GM19351 (cell line): ENCODE measurements around the gene NAALADL2.
A peak's percentile ranks its signal among the peaks of the same experiment; 100 is the strongest.
"Not testable (repeated sequence)": the region's sequence is repeated elsewhere in the genome, so short reads cannot be mapped to it uniquely, and the experiment has no call there.

Source experiments
- ATAC-seq: cut with Tn5 transposase; IDR thresholded peaks from one replicate; pipeline ENCODE4 v1.9.1; 2021; ENCODE audit warnings: mild to moderate bottlenecking, moderate library complexity; ENCODE audit not compliant: unreplicated experiment

NAALADL2 gene

DNA sequence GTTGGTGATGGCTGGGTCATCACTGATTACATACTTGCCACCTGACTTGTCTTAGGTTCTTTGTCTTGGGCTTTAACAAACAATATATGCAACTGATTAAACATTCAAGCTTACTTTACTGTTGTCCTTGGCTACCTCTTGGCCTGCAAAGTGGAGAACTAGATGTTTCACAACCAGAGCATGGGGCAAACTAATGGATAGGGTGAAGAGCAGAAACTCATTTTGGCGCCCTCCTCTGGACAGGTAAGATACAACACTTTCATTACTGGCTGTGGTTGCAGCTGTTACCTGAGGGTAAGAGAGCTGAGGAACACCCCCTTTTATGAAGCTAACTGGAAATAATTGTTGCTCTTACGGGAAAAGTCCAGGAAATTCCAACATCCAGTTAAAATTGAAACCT lies 262.1 kb downstream of the NAALADL2 start:
- no peak for ATAC-seq

DNA sequence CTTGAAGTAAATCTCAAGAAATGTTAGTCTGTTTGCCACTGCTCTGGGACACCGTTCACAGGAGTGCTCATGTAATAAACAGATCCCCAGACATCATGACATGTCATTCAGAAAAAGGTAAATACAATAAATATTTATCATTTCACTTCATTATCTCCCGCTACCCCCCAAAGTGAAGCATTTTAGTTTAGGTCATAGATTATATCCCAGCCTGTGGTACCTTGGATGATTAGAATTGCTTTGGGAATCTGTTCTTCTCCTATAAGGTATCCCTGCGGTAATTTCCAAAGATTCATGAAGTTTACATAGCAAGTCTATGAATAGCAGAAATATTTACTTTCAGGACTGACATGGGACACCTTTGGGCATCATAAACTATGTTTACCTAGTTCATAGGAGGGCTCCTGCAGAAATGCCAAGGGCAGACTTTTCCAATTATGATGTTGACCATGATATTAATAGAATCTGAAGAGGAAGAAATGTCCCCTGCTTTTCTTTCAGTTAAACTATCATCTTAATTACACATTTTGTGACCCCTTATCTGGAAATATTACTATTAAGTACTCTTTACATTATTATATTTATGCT lies 268.0 kb downstream of the NAALADL2 start:
- no peak for ATAC-seq

DNA sequence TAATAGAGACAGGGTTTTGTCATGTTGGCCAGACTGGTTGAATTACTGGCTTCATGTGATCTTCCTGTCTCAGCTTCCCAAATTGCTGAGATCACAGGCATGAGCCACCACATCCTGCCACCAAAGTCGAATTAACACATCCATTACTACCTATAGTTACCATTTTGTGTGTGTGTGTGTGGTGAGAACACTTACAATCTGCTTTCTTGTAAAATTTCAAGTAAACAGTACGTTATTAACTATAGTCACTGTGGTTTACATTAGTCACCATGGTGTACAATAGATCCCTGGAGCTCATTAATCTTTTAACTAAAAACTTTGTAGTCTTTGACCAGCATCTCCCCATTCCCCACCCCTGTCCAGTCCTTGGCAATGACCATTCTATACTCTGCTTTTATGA lies 270.0 kb downstream of the NAALADL2 start:
- ATAC-seq = no peak

- no peak for ATAC-seq
Observed at GRCh38 chr3:175129571-175129970, 270.4 kb downstream of the NAALADL2 start.

DNA sequence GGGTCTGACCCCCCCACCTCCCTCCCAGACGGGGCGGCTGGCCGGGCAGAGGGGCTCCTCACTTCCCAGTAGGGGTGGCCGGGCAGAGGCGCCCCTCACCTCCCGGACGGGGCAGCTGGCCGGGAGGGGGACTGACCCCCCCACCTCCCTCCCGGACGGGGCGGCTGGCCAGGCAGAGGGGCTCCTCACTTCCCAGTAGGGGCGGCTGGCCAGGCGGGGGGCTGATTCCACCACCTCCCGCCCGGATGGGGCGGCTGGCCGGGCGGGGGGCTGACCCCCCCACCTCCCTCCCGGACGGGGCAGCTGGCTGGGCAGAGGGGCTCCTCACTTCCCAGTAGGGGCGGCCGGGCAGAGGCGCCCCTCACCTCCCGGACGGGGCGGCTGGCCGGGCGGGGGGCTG lies 272.7 kb downstream of the NAALADL2 start:
- ATAC-seq = not testable (repeated sequence)

DNA sequence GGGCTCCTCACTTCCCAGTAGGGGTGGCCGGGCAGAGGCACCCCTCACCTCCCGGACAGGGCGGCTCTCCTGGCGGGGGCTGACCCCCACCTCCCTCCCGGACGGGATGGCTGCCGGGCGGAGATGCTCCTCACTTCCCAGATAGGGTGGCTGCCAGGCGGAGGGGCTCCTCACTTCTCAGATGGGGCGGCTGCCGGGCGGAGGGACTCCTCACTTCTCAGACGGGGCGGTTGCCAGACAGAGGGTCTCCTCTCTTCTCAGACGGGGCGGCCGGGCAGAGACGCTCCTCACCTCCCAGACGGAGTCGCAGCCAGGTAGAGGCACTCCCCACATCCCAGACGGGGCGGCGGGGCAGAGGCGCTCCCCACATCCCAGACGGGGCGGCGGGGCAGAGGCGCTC lies 273.6 kb downstream of the NAALADL2 start:
- ATAC-seq = not testable (repeated sequence)

DNA sequence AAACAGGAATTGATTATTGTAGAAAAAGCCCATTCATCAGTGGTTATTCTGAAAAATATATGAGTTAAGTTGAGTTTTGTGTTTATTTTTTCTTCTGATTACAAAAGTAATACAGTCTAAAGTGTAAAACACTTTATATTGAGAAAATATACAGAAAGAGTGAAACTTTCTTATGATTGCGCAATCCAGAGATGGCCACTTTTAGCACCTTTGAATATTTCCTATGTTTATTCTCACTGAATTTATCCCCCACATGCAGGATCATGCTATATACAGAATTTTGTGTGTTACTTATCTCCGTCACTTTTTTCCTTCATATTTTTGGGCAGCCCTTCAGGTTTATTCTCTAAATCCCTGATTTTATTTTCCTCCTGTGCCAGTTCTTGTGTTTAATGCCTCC lies 285.2 kb downstream of the NAALADL2 start:
- no peak for ATAC-seq

- ATAC-seq = no peak
Observed at GRCh38 chr3:175146258-175146657, 287.1 kb downstream of the NAALADL2 start.

GRCh38 chr3:175149675-175150074 lies 290.5 kb downstream of the NAALADL2 start:
- peak; percentile 88 for ATAC-seq

DNA sequence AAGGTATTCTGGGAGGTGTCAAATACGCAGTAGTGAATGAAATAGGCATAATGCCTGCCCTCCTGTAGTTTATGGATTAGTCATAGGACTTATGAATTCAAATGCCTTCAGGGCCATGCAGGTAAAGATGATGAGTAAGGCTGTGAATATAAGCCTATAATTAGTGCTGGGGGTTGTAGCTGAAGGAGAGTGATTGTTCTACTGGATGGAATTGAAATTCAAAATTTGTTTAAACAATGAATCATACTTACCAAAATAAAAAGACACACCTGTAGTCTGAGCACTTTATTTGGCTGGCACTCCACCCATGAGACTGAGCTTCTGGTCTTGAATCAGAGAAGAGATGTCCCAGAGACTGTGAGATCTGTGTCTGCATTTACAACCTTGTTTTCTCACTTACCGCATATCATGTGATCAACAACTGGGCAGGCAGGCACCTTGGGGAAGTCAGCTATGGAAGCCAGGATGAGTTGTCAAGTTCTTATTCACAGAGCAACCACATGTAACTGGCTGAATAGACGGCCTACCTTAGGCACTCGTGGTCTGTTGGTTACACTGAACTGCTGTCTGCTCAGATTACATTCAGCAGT lies 291.8 kb downstream of the NAALADL2 start:
- ATAC-seq = no peak

GRCh38 chr3:175153595-175153994 lies 294.5 kb downstream of the NAALADL2 start:
- ATAC-seq = no peak

DNA sequence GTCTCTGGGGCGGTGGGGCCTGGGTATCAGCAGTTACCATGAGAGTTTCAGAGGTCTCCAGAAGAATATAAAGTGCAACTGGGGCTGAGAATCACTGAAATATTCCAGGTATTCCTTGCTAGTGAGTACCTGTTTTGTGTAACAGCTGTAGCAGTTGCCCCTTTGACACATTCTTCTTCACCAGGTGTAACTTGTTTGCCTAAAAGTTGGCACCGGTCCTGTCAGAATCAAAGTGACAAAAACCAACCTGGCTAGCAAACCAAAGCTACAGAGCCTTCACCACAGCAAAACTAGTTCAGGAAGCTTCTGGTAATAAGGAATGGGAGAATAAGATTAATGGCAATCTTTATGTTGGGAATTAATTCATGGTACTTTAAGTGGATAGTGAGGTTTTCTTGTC lies 296.0 kb downstream of the NAALADL2 start:
- ATAC-seq = no peak

DNA sequence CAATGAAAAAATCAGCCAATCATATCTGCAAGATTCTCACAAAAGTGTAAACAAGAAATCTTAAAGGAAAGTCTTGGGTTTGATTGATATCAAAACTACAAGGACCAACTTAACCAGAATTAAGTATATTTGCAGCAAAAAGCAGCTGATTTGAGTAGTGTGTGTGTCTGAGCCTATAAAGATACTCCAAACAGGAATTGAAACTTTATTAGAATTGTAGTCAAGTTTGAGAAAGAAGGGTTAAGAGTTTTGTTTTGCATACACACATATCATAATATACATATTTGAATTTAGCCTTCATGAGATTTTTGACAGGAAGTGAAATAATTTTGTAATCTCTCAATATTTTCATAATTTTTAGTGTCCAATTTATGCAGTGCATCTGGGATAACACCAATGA lies 300.1 kb downstream of the NAALADL2 start:
- no peak for ATAC-seq

- no peak for ATAC-seq
Observed at GRCh38 chr3:175161291-175161690, 302.2 kb downstream of the NAALADL2 start.

DNA sequence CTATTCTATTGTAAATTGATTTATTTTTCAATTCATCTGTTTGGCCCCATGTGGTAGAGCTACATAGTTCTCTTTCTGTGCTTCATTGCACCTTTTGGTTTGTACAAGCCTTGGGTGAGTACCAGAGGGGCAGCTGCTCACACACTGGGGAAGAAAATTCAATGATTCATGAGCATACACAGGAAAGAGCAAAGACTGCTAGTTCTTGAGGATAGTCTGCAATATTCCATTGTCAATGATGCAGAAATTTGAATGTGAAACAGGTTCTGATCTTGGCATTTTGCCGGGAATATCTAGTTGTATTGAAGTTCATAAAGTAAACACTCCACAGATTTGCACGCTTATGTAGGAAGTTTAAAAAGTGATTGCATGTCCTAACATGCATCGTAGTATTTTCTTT lies 304.6 kb downstream of the NAALADL2 start:
- no peak for ATAC-seq

GRCh38 chr3:175173117-175173516 lies 314.0 kb downstream of the NAALADL2 start:
- not testable (repeated sequence) for ATAC-seq

GRCh38 chr3:175176556-175176955 lies 317.4 kb downstream of the NAALADL2 start:
- ATAC-seq = no peak

DNA sequence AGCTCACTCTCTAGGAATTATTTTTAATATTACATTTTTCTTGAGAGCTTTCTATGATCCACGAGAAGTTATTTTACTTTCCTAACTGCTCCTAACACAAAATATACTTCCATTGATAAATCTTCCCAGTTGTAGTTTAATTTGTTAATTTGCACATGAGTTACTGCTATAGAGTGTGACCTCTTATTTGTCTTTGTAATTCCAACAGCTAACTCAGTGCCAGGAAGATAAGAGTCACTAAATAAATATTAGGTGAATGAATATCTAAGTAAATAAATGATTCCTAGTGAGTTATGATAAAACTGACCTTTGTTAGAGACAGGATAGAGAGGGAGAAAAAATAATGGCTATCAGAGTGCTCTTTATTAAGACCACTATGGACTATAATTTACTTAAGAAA lies 319.9 kb downstream of the NAALADL2 start:
- ATAC-seq = no peak

DNA sequence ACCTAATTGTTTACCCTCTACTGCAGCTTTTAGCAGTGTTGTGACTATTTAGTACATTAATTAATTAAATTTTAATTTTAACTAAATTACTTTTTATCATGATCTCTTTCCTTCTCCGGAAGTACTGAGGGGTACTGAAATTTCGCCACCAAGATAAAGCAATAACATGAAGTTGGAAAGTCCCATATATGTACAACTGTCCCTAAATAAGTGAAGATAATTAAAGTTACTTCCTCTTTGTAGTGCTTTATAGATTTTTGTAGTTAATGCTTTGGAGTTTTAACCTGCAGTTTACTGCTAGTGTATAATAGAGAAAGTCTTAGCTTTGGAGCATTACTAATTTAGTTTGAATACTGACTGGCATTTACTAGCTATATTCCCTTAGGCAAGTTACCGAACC lies 325.3 kb downstream of the NAALADL2 start:
- no peak for ATAC-seq

DNA sequence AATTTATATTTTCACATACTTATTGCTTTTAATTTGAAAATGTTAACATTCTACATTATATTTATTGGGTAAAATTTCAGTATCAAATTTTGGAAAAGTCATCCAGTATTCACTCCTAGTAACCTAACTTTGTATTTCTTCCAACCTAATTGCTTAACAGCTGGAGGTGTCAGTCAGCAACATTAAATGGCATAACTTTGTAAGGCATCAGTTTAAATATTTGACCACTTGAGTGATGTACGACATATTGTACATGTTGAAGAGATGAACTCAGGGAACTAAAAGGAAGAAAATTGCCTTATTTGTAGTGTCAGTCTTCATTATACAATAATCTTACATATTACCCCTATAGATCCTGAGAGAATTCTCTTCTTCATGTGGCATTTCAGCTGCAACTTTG lies 326.8 kb downstream of the NAALADL2 start:
- no peak for ATAC-seq

GRCh38 chr3:175186511-175186910 lies 327.4 kb downstream of the NAALADL2 start:
- ATAC-seq = no peak

DNA sequence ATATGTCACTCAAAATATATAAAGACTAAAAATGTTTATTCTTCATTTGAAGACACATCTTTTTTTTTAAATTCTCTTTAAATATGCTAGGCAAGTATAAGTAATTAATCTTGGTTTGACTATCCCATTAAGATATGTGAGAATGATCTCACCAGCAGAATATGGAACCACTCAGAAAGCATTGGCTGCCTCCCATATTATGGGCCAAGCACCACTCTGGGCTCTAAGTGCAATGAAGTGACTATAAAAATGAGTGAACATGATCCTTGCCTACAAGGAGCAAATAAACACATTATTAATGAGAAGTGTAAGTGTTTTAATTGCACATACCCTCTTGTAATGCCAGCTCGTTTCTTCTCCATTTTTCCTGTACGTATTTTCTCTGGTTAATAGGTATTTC lies 328.5 kb downstream of the NAALADL2 start:
- no peak for ATAC-seq

- ATAC-seq = no peak
Observed at GRCh38 chr3:175192536-175192935, 333.4 kb downstream of the NAALADL2 start.
